Measurements from ENCODE around the gene OR5K4. TPM values are rescaled to one million over a fixed set of nuclear protein-coding genes. Genes with fewer than 3 reads are reported as not detected.

OR5K4 gene
- total and polyA plus RNA-seq, 5 donors from 2014 or later, result not detected

- H3K27ac ChIP-seq (ENCODE audit: insufficient read depth, low read length, poor library complexity, severe bottlenecking), result no peak overlapping the region
- H3K4me1 ChIP-seq (ENCODE audit: control insufficient read depth, insufficient read depth, low read length, poor library complexity, severe bottlenecking), result peaks cover 5% of the 10 kb centered on the region
- Mint-ChIP-seq H3K36me3 (no peaks in the 10 kb centered on the region), H3K27ac (peak overlapping the region in 2 of 3 donors; percentile 11 to 50), H3K27me3 (peaks cover 32% of the 10 kb centered on the region), H3K9me3 (no peaks in the 10 kb centered on the region), H3K4me3 (no peak overlapping the region), H3K4me1 (peaks cover 0 to 4% (median 0%) of the 10 kb centered on the region in 4 donors)
- DNase-seq (peak; percentile 9 to 67 (median 50)), ATAC-seq (ENCODE audit: low read depth in 2 of 2) (peak; percentile 59 to 61)
- no peaks in the 10 kb centered on the region for H3K36me3 ChIP-seq (ENCODE audit: control insufficient read depth, insufficient read depth, low read length)
- peaks cover 9% of the 10 kb centered on the region for H3K27me3 ChIP-seq (ENCODE audit: control insufficient read depth, insufficient read depth, low read length)
- no peaks in the 10 kb centered on the region for H3K9me3 ChIP-seq (ENCODE audit: control insufficient read depth in 2 of 2, low read length in 2 of 2)
- H3K4me3 ChIP-seq (ENCODE audit: low read depth, low read length), result no peak overlapping the region
Measured at GRCh38 chr3:98329392-98330124, 24.1 kb upstream of the OR5K4 start.

GRCh38 chr3:98331329-98331728 lies 22.3 kb upstream of the OR5K4 start:
- no peaks in the 10 kb centered on the region for H3K9me3 ChIP-seq (ENCODE audit: control insufficient read depth in 2 of 2, low read length in 2 of 2)
- no peaks in the 10 kb centered on the region for H3K36me3 ChIP-seq (ENCODE audit: control insufficient read depth, insufficient read depth, low read length)
- Mint-ChIP-seq H3K27ac (no peak overlapping the region), H3K27me3 (peaks cover 33% of the 10 kb centered on the region), H3K4me3 (no peak overlapping the region), H3K4me1 (peaks cover 0 to 4% (median 0%) of the 10 kb centered on the region in 4 donors), H3K9me3 (no peaks in the 10 kb centered on the region), H3K36me3 (no peaks in the 10 kb centered on the region)
- ATAC-seq (ENCODE audit: low read depth in 2 of 2), result no peak
- H3K4me1 ChIP-seq (ENCODE audit: control insufficient read depth, insufficient read depth, low read length, poor library complexity, severe bottlenecking), result peaks cover 5% of the 10 kb centered on the region
- peaks cover 15% of the 10 kb centered on the region for H3K27me3 ChIP-seq (ENCODE audit: control insufficient read depth, insufficient read depth, low read length)
- H3K27ac ChIP-seq (ENCODE audit: insufficient read depth, low read length, poor library complexity, severe bottlenecking), result no peak overlapping the region
- no peak for DNase-seq
- no peak overlapping the region for H3K4me3 ChIP-seq (ENCODE audit: low read depth, low read length)

DNA sequence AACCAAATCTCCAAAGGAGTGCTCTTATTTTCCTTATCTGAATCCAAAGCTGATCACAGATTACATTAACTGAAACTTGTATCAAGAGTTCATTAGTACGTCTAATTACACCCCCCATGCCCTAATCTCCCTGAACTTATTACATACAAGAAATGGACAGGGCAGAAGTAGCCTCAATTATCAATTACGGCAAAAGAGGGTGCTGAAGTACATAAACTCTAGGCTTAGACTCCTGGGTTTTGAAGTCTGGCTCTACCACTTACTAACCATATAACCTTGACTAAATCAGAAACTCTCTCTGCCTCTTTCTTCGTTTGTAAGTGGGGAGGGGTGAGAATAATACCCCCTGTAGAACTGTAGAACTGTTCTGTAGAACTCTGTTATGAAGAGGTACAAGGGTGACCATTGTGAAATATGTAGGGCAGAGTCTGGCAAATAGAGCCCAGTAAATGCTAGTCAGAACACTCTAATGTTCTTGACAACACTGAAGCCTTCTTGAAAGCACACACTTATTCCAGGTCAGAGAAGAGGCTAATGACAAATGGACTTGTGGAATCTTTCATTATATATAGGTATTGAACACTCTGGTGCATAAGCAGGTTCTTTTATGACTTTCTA lies 19.6 kb upstream of the OR5K4 start:
- Histone ChIP-seq H3K9me3 (ENCODE audit: control insufficient read depth in 2 of 2, low read length in 2 of 2) (no peaks in the 10 kb centered on the region), H3K4me1 (ENCODE audit: control insufficient read depth, insufficient read depth, low read length, poor library complexity, severe bottlenecking) (peaks cover 5% of the 10 kb centered on the region), H3K27ac (ENCODE audit: insufficient read depth, low read length, poor library complexity, severe bottlenecking) (no peak overlapping the region), H3K27me3 (ENCODE audit: control insufficient read depth, insufficient read depth, low read length) (peaks cover 18% of the 10 kb centered on the region), H3K36me3 (ENCODE audit: control insufficient read depth, insufficient read depth, low read length) (no peaks in the 10 kb centered on the region), H3K4me3 (ENCODE audit: low read depth, low read length) (no peak overlapping the region)
- H3K4me1 Mint-ChIP-seq, result peaks cover 0 to 2% (median 0%) of the 10 kb centered on the region in 4 donors
- no peaks in the 10 kb centered on the region for H3K36me3 Mint-ChIP-seq
- DNase-seq (no peak), ATAC-seq (ENCODE audit: low read depth in 2 of 2) (peak in 1 of 2 donors; percentile 47)
- H3K9me3 Mint-ChIP-seq, result no peaks in the 10 kb centered on the region
- peaks cover 49% of the 10 kb centered on the region for H3K27me3 Mint-ChIP-seq
- H3K4me3 Mint-ChIP-seq, result no peak overlapping the region
- no peak overlapping the region for H3K27ac Mint-ChIP-seq

GRCh38 chr3:98339031-98339430 lies 14.6 kb upstream of the OR5K4 start:
- H3K27ac Mint-ChIP-seq, result no peak overlapping the region

GRCh38 chr3:98341758-98342157 lies 11.9 kb upstream of the OR5K4 start:
- Mint-ChIP-seq H3K27me3 (peaks cover 63% of the 10 kb centered on the region), H3K4me1 (peaks cover 0 to 3% (median 0%) of the 10 kb centered on the region in 4 donors), H3K9me3 (peaks cover 0 to 5% (median 0%) of the 10 kb centered on the region in 7 donors), H3K27ac (no peak overlapping the region), H3K4me3 (no peak overlapping the region), H3K36me3 (no peaks in the 10 kb centered on the region)
- peaks cover 9% of the 10 kb centered on the region for H3K27me3 ChIP-seq (ENCODE audit: control insufficient read depth, insufficient read depth, low read length)
- H3K9me3 ChIP-seq (ENCODE audit: control insufficient read depth in 2 of 2, low read length in 2 of 2), result no peaks in the 10 kb centered on the region
- no peak overlapping the region for H3K27ac ChIP-seq (ENCODE audit: insufficient read depth, low read length, poor library complexity, severe bottlenecking)
- no peaks in the 10 kb centered on the region for H3K4me1 ChIP-seq (ENCODE audit: control insufficient read depth, insufficient read depth, low read length, poor library complexity, severe bottlenecking)
- no peak overlapping the region for H3K4me3 ChIP-seq (ENCODE audit: low read depth, low read length)
- DNase-seq (no peak), ATAC-seq (ENCODE audit: low read depth in 2 of 2) (no peak)
- no peaks in the 10 kb centered on the region for H3K36me3 ChIP-seq (ENCODE audit: control insufficient read depth, insufficient read depth, low read length)

More at GRCh38 chr3:98339031-98339430, 14.6 kb upstream of the OR5K4 start:
- no peaks in the 10 kb centered on the region for H3K36me3 ChIP-seq (ENCODE audit: control insufficient read depth, insufficient read depth, low read length)
- H3K4me3 ChIP-seq (ENCODE audit: low read depth, low read length), result no peak overlapping the region
- peaks cover 18% of the 10 kb centered on the region for H3K27me3 ChIP-seq (ENCODE audit: control insufficient read depth, insufficient read depth, low read length)
- no peaks in the 10 kb centered on the region for H3K9me3 ChIP-seq (ENCODE audit: control insufficient read depth in 2 of 2, low read length in 2 of 2)
- DNase-seq (no peak), ATAC-seq (ENCODE audit: low read depth in 2 of 2) (no peak)
- H3K4me1 Mint-ChIP-seq, result peaks cover 0 to 3% (median 0%) of the 10 kb centered on the region in 4 donors
- H3K27ac ChIP-seq (ENCODE audit: insufficient read depth, low read length, poor library complexity, severe bottlenecking), result no peak overlapping the region
- peaks cover 62% of the 10 kb centered on the region for H3K27me3 Mint-ChIP-seq
- no peaks in the 10 kb centered on the region for H3K36me3 Mint-ChIP-seq
- H3K4me3 Mint-ChIP-seq, result no peak overlapping the region
- H3K9me3 Mint-ChIP-seq, result peaks cover 0 to 3% (median 0%) of the 10 kb centered on the region in 7 donors
- H3K4me1 ChIP-seq (ENCODE audit: control insufficient read depth, insufficient read depth, low read length, poor library complexity, severe bottlenecking), result no peaks in the 10 kb centered on the region

DNA sequence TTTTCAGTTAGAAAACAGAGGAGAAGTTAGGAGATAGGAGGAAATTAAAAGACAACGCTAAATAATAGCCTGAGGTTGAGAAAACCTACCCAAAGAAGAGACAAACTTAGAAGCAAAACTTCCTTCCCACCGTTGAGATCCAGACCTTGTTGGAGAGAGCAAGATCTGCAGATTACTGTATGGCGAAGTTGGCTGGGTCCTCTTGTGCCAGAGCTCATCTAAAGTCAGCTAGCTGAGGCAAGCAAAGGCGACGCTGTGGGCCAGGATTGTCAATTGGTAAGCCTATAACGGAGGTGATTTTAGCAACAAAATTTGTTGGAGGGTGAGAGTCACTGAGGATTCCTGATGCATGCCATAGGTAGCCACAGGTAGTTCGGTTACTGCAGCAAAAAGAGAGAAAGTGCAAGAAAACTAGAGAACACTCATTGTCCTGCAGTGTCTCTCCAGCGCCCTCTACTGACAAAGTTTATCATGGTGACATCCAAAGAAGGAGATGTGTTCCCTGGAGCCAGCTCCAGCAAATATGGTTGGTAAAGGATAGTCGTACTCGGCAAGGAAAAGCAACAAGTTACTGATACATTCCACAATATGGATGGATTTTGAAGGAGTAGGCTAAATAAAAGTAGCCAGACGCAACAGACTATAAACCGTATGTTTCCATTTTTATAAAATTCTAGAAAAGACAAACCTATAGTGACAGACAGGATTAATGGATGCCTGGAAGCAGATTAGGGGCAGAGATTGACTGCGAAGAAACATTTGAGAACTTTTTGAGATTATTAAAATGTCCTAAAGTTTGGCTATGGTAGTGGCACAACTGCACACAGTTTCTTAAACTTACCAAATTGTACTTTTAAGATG lies 9.8 kb upstream of the OR5K4 start:
- H3K4me3 Mint-ChIP-seq, result no peak overlapping the region
- H3K4me1 ChIP-seq (ENCODE audit: control insufficient read depth, insufficient read depth, low read length, poor library complexity, severe bottlenecking), result no peaks in the 10 kb centered on the region
- ATAC-seq (ENCODE audit: low read depth in 2 of 2), result no peak
- peaks cover 70% of the 10 kb centered on the region for H3K27me3 Mint-ChIP-seq
- no peaks in the 10 kb centered on the region for H3K36me3 Mint-ChIP-seq
- peaks cover 0 to 3% (median 0%) of the 10 kb centered on the region in 4 donors for H3K4me1 Mint-ChIP-seq
- H3K9me3 Mint-ChIP-seq, result peaks cover 0 to 5% (median 0%) of the 10 kb centered on the region in 7 donors
- peak in 2 of 3 donors; percentile 34 to 56 for DNase-seq
- H3K27me3 ChIP-seq (ENCODE audit: control insufficient read depth, insufficient read depth, low read length), result peaks cover 9% of the 10 kb centered on the region
- H3K4me3 ChIP-seq (ENCODE audit: low read depth, low read length), result no peak overlapping the region
- H3K27ac ChIP-seq (ENCODE audit: insufficient read depth, low read length, poor library complexity, severe bottlenecking), result no peak overlapping the region
- no peaks in the 10 kb centered on the region for H3K36me3 ChIP-seq (ENCODE audit: control insufficient read depth, insufficient read depth, low read length)
- H3K27ac Mint-ChIP-seq, result peak overlapping the region in 1 of 3 donors; percentile 45
- H3K9me3 ChIP-seq (ENCODE audit: control insufficient read depth in 2 of 2, low read length in 2 of 2), result no peaks in the 10 kb centered on the region

DNA sequence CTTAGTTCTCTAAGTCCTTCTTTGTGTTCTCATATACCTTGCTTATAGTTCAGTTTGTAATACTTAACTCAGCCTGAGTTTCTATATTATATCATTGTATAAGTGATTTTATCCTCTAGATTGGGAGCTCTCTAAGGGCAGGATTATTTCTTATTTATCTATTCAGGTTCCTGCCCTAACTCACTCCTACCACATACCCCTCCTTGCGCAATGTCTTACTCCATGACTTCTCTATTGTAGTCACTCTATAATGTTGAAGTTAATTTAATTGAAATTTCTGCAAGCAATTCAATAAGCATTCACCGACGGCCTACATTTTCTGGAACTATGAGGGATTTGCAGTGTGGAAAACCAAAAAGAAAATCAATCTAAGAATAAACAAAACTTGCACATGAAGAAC lies 3.6 kb upstream of the OR5K4 start:
- DNase-seq (no peak), ATAC-seq (ENCODE audit: low read depth in 2 of 2) (no peak)
- no peak overlapping the region for H3K4me3 ChIP-seq (ENCODE audit: low read depth, low read length)
- Mint-ChIP-seq H3K4me1 (no peaks in the 10 kb centered on the region), H3K4me3 (peak overlapping the region in 1 of 4 donors; percentile 58), H3K27ac (no peak overlapping the region), H3K36me3 (no peaks in the 10 kb centered on the region), H3K9me3 (peaks cover 0 to 3% (median 0%) of the 10 kb centered on the region in 7 donors), H3K27me3 (peaks cover 55% of the 10 kb centered on the region)
- no peak overlapping the region for H3K27ac ChIP-seq (ENCODE audit: insufficient read depth, low read length, poor library complexity, severe bottlenecking)
- H3K27me3 ChIP-seq (ENCODE audit: control insufficient read depth, insufficient read depth, low read length), result peaks cover 4% of the 10 kb centered on the region
- no peaks in the 10 kb centered on the region for H3K9me3 ChIP-seq (ENCODE audit: control insufficient read depth in 2 of 2, low read length in 2 of 2)
- H3K36me3 ChIP-seq (ENCODE audit: control insufficient read depth, insufficient read depth, low read length), result no peaks in the 10 kb centered on the region
- no peaks in the 10 kb centered on the region for H3K4me1 ChIP-seq (ENCODE audit: control insufficient read depth, insufficient read depth, low read length, poor library complexity, severe bottlenecking)
